Measurements from ENCODE around the gene ZNF614. TPM values are rescaled to one million over a fixed set of nuclear protein-coding genes. Genes with fewer than 3 reads are reported as not detected.

ZNF614 gene
- total RNA-seq, 1 experiment from 2014 or later = 4.1 TPM

DNA sequence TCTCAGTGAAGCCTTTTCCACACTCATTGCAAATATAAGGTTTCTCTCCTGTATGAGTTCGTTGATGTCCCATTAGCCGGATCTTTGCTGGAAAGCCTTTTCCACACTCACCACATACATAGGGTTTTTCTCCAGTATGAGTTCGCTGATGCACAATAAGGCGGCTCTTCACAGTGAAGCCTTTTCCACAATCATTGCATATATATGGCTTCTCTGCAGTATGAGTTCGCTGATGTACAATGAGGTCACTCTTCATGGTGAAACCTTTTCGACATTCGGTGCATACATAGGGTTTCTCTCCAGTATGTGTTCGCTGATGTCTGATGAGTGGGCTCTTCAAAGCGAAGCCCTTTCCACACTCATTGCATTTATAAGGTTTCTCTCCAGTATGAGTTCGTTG, 34.8 kb downstream of the ZNF614 start:
- no TSS peak for BruUV-seq (replicated peaks)
- CTCF ChIA-PET = no interaction called here
- H3K9me3 ChIP-seq (ENCODE audit: control insufficient read depth, insufficient read depth, low read depth, low read length) = peaks cover 57% of the 10 kb centered on the region
- H3K27ac ChIP-seq (ENCODE audit: low read length) = no peak overlapping the region
- ATAC-seq (no peak), DNase-seq (ENCODE audit: low read depth, low spot score) (no peak)
- TF ChIP-seq POLR2AphosphoS5 (IDR thresholded peaks at IDR 0.05; ENCODE audit: low read depth, low read length) (no peak), CTCF (IDR thresholded peaks at IDR 0.05) (no peak), SIN3A (IDR thresholded peaks at IDR 0.05; ENCODE audit: borderline replicate concordance, insufficient read depth, low read depth, low read length) (no peak), TCF7L2 (IDR thresholded peaks at IDR 0.05; ENCODE audit: low read depth, low read length) (no peak), REST (IDR thresholded peaks at IDR 0.05; ENCODE audit: insufficient read depth in 1 of 2, low read depth in 2 of 2, low read length in 1 of 2) (no peak)
- no peaks in the 10 kb centered on the region for H3K4me1 ChIP-seq (ENCODE audit: control insufficient read depth, insufficient read depth, low read length)
- no peaks in the 10 kb centered on the region for H3K27me3 ChIP-seq (ENCODE audit: control insufficient read depth, insufficient read depth, low read length)
- H3K36me3 ChIP-seq (ENCODE audit: control insufficient read depth, insufficient read depth, low read length) = no peaks in the 10 kb centered on the region
- no peak overlapping the region for H3K4me3 ChIP-seq (ENCODE audit: low read depth in 2 of 2, low read length in 2 of 2)
- POLR2A ChIA-PET = no interaction called here
- intact Hi-C loops (cut with micrococcal nuclease; ENCODE audit: unreplicated experiment) (no loop called here), in situ Hi-C loops (cut with HindIII; ENCODE audit: low pct_unique_long_range_greater_than_20kb, low sequenced_read_pairs) (no loop called here)

GRCh38 chr19:51986309-51987291, 41.6 kb downstream of the ZNF614 start, which contains the start of gene ZNF350:
Gene ZNF350, minus strand, starts transcription at chr19:51986840. Its CDS starts 12,480 bp downstream, at chr19:51974360.
- intact Hi-C loops (cut with micrococcal nuclease; ENCODE audit: unreplicated experiment) = no loop called here
- Histone ChIP-seq H3K27ac (ENCODE audit: low read length) (peak within 1 kb of the TSS; percentile 84), H3K4me3 (ENCODE audit: low read depth in 2 of 2, low read length in 2 of 2) (peak within 1 kb of the TSS; percentile 91 to 95), H3K36me3 (ENCODE audit: control insufficient read depth, insufficient read depth, low read length) (peaks cover 2% of the 10 kb centered on the region; the same call in 1 of the 2 replicates), H3K27me3 (ENCODE audit: control insufficient read depth, insufficient read depth, low read length) (no peaks in the 10 kb centered on the region), H3K9me3 (ENCODE audit: control insufficient read depth, insufficient read depth, low read depth, low read length) (peaks cover 10% of the 10 kb centered on the region; the same call in 1 of the 2 replicates), H3K4me1 (ENCODE audit: control insufficient read depth, insufficient read depth, low read length) (no peaks in the 10 kb centered on the region)
- ATAC-seq = peak; percentile 100
- TSS peak; percentile 85 for BruUV-seq (replicated peaks)
- CTCF ChIA-PET = no interaction called here
- in situ Hi-C loops (cut with HindIII; ENCODE audit: low pct_unique_long_range_greater_than_20kb, low sequenced_read_pairs) = no loop called here
- TF ChIP-seq REST (IDR thresholded peaks at IDR 0.05; ENCODE audit: insufficient read depth in 1 of 2, low read depth in 2 of 2, low read length in 1 of 2) (no peak), TCF7L2 (IDR thresholded peaks at IDR 0.05; ENCODE audit: low read depth, low read length) (peak; percentile 72), CTCF (IDR thresholded peaks at IDR 0.05) (no peak), SIN3A (IDR thresholded peaks at IDR 0.05; ENCODE audit: borderline replicate concordance, insufficient read depth, low read depth, low read length) (0 out of 2 replicates have a peak, but pooled peaks have one; percentile 45), POLR2AphosphoS5 (IDR thresholded peaks at IDR 0.05; ENCODE audit: low read depth, low read length) (peak; percentile 59; the same call in 1 of the 2 replicates)
- peak; percentile 68 for DNase-seq (ENCODE audit: low read depth, low spot score)
- POLR2A ChIA-PET = no interaction called here
